ENCODE results near the gene USP14. TPM values are rescaled to one million over a fixed set of nuclear protein-coding genes. Genes with fewer than 3 reads are reported as not detected.

Gene USP14
- total RNA-seq, 1 experiment from 2014 or later = 21.5 TPM

DNA sequence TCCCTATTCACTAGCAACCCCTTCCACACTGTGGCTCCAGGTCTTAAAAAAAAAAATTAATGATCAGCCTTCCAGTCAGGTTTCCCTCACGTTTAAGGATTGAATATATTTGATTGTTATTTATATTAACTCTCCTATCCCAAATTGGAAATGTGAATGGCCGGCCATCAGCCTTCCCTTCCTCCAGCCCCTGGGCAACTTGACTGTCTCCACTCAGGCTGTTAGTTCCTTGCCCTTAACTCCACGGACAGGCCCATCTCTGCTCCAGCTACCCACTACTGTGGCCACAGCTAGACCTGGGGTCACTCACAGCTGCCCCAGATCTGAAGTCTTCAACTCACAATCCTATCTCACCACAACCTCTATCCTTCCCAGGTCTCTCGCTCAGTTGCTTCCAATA lies 69.5 kb downstream of the USP14 start:
- no peak for DNase-seq (ENCODE audit: low spot score)

GRCh38 chr18:228586-228985 lies 70.2 kb downstream of the USP14 start:
- DNase-seq (ENCODE audit: low spot score) = no peak

- DNase-seq (ENCODE audit: low spot score) = no peak
These were observed 73.2 kb downstream of the USP14 start for GRCh38 chr18:231563-231962.

GRCh38 chr18:240175-240574 lies 81.8 kb downstream of the USP14 start:
- no peak for DNase-seq (ENCODE audit: low spot score)

DNA sequence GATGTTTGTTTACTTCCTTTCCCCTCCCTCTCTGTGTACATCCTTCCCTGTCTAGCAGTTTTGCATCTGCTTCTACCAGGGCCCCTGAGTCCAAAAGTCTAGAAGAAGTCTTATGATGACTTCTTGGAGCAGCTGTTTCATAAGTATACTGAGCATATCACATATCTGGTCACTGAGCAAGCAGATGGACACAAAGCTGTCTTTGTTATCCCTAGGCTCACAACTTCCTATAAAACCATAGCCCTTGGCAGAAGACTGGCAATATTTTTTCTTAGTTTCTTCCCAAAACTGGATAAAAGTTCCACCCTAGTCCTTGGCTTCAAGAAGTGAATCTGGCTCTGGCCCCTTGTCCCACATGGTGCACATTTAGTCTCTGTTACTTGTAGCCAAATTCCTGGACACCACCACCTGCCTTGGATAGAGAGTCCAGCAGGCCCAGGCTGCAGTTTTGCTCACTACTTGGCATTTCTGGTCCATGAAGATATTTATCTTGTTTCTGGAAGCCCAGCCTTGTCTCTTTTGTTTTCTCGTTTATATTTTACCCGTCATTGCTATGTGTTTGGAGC lies 87.0 kb downstream of the USP14 start:
- DNase-seq (ENCODE audit: low spot score) = no peak

- DNase-seq (ENCODE audit: low spot score) = no peak
These were observed 89.7 kb downstream of the USP14 start for GRCh38 chr18:248053-248452.

DNA sequence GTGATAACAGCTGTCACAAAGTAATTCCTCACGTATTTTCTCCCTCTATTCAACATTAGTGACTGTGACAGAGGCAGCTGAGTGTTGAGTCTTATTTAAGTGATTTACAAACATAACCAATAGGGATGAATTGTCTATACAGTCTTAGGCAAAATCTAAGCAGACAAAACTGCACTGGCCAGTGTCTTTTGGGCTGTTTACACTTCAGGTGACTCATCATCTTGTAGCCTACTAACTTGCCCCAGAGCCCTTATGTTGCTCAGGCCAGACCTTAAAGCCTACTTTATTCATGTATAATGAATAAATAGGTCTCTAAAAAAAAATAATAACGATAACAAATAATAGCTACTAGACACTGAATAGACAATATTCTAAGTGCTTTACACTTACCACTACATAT lies 92.3 kb downstream of the USP14 start:
- no peak for DNase-seq (ENCODE audit: low spot score)

GRCh38 chr18:251572-251971 lies 93.2 kb downstream of the USP14 start:
- no peak for DNase-seq (ENCODE audit: low spot score)

- DNase-seq (ENCODE audit: low spot score) = no peak
These were observed 94.8 kb downstream of the USP14 start for GRCh38 chr18:253121-253520.

DNA sequence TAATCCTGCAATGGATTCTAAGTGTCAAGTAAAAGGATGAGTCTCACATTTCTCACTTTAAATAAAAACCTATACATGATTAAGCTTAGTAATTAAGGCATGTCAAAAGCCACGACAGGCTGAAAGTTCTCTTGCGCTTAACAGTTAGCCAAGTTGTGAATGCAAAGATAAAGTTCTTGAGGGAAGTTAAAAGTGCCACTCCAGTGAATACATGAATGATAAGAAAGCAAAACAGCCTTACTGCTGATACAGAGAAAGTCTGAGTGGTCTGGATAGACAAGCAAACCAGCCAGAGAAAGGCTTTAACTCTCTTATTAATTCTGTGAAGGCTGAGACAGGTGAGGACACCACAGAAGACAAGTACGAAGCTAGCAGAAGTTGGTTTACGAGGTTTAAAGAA lies 96.8 kb downstream of the USP14 start:
- no peak for DNase-seq (ENCODE audit: low spot score)

- DNase-seq (ENCODE audit: low spot score) = no peak
These were observed 102.2 kb downstream of the USP14 start for GRCh38 chr18:260547-260946.

DNA sequence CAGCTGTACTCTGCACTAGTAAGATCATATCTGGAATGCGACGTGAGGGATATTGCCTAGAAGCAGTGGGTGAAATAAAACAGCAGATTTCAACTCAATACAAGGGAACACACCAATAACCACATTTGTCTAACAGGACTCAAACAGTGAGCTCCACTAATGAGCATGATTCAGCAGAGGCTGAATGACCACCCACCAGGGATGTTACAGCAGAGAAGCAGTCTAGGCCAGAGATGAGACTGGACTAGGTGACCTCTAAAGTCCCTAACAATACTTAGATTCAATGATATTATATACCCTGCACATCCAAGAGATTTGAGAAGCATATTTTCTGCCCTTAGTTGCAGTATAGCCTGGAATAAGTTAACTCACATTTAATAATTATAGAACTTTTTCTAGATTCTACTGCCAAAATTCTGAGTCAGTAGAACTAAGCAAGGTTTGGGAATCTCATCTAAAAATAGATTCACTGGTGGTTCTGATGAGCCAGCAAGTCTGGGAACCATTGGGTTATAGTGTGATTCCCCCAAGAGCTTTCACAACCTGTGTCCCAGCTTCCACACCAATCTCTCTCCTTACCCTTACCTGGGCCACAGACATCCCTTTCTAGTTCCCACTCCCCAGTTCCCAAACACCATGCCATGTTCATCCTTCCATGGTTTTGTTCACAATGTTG lies 103.2 kb downstream of the USP14 start:
- no peak for DNase-seq (ENCODE audit: low spot score)

Other genes with a start within 250 kb of the USP14 start
- not detected in 2 replicates for gene TUBB8B, start 108.9 kb upstream of the USP14 start, total RNA-seq (2014; rRNA removed; shearing (Covaris generic))
- gene THOC1, start 109.5 kb downstream of the USP14 start, total RNA-seq (2014; rRNA removed; shearing (Covaris generic)) = 27.8 and 57.4 TPM in 2 replicates

Measured in H4 (cell line).